ENCODE data around the gene TMEM184C.
A peak's percentile ranks its signal among the peaks of the same experiment; 100 is the strongest.

Gene TMEM184C

GRCh38 chr4:147617173-147617840, at the start of gene TMEM184C:
Gene TMEM184C, plus strand, starts transcription at chr4:147617397. Its CDS starts 560 bp downstream, at chr4:147617957.
- peak; percentile 97 for DNase-seq

DNA sequence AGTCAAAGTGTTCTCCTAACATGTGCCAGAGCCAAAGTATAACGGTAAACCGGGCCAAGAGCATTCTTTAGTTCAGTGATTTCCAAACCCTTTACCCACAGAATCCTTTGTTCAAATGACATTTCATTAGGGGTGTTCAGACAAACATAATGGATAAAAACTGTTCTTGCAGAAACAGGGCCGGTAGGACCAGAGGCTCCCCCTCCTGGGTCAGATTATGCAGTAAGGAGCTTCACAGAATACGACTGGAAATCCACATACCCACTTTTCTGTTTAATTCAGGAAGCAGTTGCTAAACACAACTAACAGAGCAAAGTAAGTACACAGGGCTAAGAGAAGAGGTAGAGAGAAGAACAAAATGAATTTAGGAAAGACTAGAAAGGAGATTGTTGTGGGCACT, 46.6 kb upstream of the TMEM184C start:
- no peak for DNase-seq

DNA sequence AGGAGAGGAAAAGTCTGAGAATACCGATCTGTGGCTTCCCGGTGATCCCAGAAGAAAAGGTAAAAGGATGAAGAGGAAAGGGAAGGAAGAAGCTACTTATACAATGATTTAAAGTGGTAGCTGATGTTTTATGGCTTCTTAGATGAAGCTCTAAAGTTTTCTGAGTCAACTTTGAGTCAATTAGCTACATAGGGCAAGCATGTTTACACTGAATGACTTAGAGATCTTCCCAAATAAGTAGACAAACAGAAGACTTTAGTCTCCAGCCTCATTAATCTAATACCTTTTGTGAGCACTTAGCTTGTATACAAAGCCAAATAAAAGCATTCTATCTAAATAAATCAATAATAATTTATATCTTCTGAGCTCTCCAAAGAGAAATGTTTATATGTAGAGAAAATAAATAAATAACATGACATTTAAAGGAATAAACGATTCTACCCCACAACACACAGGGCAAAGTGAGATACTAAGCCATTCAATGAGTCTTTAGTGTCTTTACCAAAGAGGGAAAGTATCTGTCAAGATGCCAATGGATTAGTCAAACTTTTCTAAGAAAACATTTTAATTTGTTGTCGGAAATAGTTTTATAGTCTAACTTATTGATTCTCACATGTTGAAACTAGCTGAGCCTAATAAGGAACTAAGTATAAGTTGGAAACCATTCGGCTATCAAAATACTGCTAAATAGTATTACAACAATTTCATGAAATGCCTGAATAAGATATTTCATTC, 46.0 kb upstream of the TMEM184C start:
- DNase-seq = no peak

GRCh38 chr4:147576084-147576483, 41.1 kb upstream of the TMEM184C start:
- no peak for DNase-seq

- no peak for DNase-seq
Measured at GRCh38 chr4:147578051-147578476, 39.1 kb upstream of the TMEM184C start.

DNA sequence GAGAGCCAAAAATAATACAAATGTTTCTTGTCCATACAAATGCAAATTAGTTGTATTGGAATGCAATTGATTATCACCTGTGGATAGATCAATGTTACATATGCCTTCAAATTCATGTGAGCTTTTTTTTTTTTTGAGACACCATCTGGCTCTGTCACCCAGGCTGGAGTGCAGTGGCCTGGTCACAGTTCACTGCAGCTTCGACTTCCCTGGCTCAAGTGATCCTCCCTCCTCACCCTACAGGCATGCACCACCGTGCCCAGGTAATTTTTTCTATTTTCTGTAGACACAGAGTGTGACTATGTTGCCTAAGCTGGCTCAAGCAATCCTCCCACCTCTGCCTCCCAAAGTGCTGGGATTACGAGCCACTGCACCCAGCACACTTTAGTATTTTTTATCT, 38.6 kb upstream of the TMEM184C start:
- no peak for DNase-seq

- no peak for DNase-seq
Measured at GRCh38 chr4:147580396-147580795, 36.8 kb upstream of the TMEM184C start.

DNA sequence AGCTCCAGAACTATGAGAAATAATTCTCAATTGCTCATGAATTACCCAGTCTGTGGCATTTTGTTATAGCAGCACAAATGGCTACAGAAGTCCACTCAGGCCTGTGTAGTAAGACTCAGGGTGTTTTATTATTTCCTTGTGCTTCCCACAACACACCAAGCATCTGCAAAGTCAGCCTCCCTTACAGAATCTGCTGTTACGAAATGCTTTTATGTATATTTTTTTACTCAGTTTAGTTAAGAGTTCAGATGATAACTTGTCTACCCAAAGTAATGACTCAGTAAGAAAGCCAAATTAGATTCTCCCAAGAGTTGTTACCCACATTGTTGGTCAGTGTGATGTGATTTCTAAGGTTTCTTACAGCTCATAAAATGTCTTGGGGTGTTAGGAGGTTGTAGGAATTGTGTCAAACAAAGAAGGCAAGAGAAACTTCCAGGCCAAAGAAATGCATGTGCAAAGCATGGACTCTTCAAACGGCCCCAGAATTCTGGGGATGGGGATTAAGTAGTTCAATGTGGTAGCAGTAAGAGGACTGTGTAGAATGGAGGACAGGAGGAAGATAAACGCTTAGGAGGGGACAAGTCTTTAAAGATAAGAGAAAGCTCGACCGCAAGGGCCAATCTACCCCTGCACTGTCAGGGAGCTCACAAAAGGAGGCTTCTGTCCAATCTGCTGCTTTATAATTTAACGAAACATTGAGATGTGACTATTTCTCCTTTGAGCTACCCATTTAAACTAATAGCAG, 35.4 kb upstream of the TMEM184C start:
- no peak for DNase-seq

- no peak for DNase-seq
Measured at GRCh38 chr4:147582386-147583060, 34.7 kb upstream of the TMEM184C start.

DNA sequence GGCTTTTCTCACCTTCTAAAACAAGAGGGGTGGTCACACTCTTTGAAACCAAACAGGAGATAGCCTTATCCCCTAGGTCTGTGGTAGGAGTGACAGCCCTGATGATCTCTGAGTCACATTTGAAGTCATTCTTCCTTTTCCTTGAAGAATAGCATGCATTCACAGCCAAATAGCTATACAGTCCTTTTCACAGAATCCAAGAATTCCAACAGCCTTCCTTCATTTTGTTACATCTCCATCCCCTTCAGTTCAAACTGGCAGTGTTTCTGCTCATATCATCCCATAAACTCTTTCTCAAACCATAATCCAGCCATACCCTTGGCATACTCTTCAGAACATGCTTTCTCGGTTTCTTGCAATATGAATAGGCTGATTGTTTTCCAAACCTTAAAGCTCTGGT, 33.3 kb upstream of the TMEM184C start:
- DNase-seq = no peak

- DNase-seq = no peak
Measured at GRCh38 chr4:147586032-147586431, 31.2 kb upstream of the TMEM184C start.

GRCh38 chr4:147586637-147587036, 30.6 kb upstream of the TMEM184C start:
- no peak for DNase-seq

GRCh38 chr4:147587041-147587440, 30.2 kb upstream of the TMEM184C start:
- DNase-seq = no peak

DNA sequence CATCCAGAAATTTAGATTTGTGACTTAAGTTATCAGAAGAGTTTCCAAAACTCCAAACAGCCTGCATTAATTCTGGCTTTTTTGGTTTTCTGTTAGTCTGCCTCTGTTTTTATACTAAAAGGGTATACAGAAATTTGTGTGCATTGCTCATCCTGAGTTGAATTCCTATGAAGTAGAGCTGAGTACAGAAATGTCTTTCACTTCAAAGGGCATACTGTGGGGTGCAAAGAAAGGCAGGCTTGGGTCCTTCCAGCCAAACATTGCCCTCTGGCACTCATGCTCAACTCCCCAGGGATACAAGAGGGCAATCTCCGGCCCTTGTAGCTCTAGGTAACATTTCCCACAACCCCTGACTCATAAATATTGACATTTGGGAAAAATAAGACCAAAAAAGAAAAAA, 27.6 kb upstream of the TMEM184C start:
- no peak for DNase-seq

DNA sequence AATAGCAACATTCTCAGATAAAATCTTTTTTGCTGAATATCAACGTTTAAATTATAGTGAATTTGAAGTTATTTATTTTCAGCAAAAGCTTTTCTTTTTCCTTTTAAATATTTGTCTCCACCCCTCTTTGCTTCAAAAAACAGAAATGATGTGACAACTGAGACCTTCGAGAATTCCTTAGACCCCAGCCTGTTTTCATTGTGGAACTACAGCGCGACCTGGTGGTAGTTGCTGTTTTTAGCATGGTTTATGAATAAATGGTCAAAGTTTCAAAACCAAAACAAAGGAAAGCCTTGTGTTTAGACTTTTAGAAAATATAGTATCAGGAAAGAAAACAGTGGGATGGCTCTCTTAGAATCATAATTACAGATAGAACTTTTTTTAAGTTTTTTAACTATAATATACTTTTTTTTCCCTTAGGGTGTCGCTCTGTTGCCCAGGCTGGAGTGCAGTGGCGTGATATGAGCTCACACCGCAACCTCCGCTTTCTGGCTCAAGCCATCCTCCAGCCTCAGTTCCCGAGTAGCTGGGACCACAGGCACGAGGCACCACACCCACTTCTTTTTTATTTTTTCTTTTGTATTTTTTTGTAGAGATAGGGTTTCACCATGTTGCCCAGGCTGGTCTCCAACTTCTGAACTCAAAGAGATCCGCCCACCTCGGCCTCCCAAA, 26.8 kb upstream of the TMEM184C start:
- DNase-seq = peak; percentile 70

DNA sequence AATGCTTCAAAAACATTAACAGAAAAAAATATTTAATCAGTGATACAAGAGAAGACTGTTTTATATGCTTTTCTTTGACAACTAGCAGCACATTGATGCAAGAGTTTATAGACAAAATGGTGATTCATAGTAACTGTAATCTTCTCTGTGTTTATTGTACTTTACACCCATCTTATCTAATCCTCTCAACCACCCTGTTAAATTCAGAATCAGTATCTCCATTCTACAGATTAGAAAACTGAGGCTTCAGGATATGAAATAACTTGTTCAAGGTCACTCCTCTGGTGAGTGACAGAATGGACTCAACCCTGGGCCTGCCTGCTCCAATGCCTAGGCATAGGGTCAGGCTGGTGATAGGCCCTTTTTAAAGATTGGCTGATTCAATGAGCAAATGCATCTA, 26.1 kb upstream of the TMEM184C start:
- peak; percentile 63 for DNase-seq

DNA sequence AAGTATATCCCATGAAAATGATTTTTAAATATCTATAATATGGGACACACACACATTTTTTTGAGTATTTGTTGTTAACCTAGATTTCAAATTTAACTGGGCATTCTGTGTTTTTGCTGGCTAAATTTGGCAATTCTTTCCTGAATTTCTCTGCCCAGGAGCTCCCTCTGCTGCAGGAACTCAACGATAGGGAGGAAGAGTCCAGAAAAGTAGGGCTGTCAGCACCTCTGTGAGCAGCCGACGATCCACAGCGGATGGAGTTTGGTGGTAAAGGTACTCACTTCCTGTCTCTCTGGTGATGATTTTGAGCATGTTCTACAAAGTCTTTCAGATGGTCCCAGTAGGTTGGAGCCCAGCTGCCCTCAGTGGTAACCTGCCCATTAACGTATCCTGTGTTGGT, 23.1 kb upstream of the TMEM184C start:
- no peak for DNase-seq

DNA sequence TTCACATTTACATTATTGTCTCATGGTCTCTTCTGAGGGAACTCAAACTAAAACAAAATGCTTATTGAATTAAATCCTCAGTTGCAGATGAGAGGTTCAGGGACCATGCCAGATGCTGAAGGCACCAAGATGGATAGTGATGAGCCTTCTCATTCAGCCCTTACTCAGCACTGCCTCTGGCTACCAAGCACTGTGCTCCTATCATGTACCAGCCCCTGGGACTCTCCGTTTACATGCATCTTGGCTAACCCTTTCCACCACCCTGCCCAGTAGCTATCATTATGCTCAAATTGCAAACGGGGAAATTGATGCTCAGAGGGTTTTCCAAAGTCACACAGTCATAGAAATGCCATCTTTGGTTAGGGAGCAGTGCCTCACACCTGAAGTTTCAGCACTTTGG, 22.6 kb upstream of the TMEM184C start:
- DNase-seq = no peak

DNA sequence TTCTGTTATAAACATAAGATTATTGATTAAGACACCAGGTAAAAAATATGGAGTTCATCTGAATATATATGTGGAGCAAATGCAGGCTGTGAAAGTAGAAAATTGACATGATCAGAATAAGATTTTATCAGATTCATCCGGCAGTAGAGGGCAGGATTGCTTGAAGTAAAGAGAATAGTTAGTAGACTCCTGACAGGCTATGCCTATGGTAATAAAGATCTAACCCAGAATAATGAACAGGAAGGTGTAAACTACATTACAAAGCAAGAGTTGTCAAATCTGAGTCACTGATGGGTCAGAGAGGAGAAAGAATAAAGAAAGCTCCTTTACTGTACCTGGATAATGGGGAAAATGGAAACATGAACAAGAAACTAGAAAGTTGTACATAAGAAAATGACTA, 20.8 kb upstream of the TMEM184C start:
- DNase-seq = no peak

DNA sequence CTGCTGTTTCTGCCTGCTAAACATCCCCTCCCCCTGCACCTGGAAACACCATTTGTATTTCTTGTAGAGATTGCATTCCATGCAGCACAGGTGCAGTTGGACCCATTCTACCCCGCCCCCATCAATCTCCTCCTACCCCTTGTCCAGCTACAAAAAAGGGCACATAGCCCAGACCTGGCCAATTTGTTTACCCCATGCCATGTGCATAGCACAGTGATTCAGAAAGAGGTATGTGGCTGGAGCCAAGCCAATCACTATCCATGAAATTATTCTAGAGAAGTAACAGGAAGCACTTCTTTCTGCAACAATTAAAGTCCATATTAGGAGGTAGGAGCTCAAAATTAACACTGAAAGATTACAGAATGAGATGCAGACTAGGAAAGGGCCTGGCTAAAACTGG, 20.2 kb upstream of the TMEM184C start:
- no peak for DNase-seq

GRCh38 chr4:147597561-147597960, 19.6 kb upstream of the TMEM184C start:
- no peak for DNase-seq

- no peak for DNase-seq
Measured at GRCh38 chr4:147599206-147599605, 18.0 kb upstream of the TMEM184C start.

DNA sequence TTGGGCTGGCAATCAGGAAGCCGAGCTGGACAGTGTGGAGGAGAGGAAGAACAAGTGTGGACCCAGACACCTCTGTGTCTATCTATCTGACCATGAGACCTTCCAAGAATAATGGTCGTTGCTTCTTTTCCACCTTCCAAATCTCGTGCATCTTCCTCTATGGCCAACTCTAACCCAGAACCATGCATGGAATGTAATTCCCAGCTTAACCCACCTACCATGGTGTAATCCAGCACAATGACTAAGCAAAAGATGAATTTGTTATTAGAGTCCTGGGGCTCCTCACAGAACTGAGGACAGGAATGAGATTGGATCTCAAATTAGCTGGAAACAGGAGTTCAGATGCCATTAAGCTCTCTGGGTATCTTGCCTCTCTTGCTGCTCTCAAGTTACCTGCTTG, 17.4 kb upstream of the TMEM184C start:
- no peak for DNase-seq
